Choroid plexus epithelial cell (primary cell): ENCODE data around the gene PIK3R6.
"Not testable (repeated sequence)": the region's sequence is repeated elsewhere in the genome, so short reads cannot be mapped to it uniquely, and the experiment has no call there.

ENCODE experiments used
- DNase-seq: peaks from one replicate; pipeline ENCODE4 v3.0.0-alpha.2; 2010; ENCODE audit warnings: low read depth
- H3K4me3 ChIP-seq: 2 replicates; pipeline ENCODE4 v1.5.1; 2011; ENCODE audit warnings: low read depth, mild to moderate bottlenecking, control low read depth, low read length, moderate library complexity
- TF ChIP-seq, protein P1 (sequence below): conservative IDR thresholded peaks from 2 replicates; pipeline ENCODE4 v1.5.1; 2011; ENCODE audit warnings: low read depth, mild to moderate bottlenecking, control low read depth, inconsistent platforms, low read length, moderate library complexity

PIK3R6 gene

DNA sequence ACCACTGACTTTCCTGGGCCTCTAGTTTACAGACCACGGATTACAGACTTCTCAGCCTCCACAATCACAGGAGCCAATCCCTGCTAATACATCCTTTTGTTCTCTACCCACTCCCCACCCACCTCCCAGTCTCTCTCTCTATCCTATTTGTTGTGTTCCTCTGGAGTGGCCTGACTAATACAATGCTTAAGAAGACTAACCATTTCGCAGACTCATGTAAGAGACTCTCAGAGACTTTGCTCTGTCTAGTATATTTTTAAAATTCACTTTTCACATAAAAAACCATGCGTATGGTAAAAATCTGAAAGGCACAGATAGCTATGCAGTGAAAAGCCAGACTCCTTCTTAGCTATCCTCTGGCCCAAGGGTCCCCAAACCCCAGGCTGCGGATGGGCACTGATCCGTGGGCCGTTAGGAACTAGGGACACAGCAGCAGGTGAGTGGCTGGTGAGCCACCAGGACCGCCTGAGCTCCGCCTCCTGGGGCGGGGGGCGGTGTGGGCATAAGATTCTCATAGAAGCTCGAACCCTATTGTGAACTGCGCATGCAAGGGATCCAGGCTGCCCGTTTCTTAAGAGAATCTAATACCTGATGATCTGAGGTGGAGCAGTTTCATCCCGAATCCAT is 7.6 kb downstream of the PIK3R6 start:
- no peak overlapping the region for H3K4me3 ChIP-seq
- TF ChIP-seq, protein P1, sequence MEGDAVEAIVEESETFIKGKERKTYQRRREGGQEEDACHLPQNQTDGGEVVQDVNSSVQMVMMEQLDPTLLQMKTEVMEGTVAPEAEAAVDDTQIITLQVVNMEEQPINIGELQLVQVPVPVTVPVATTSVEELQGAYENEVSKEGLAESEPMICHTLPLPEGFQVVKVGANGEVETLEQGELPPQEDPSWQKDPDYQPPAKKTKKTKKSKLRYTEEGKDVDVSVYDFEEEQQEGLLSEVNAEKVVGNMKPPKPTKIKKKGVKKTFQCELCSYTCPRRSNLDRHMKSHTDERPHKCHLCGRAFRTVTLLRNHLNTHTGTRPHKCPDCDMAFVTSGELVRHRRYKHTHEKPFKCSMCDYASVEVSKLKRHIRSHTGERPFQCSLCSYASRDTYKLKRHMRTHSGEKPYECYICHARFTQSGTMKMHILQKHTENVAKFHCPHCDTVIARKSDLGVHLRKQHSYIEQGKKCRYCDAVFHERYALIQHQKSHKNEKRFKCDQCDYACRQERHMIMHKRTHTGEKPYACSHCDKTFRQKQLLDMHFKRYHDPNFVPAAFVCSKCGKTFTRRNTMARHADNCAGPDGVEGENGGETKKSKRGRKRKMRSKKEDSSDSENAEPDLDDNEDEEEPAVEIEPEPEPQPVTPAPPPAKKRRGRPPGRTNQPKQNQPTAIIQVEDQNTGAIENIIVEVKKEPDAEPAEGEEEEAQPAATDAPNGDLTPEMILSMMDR: no peak
- DNase-seq: no peak

GRCh38 chr17:8859027-8859803 is 8.3 kb downstream of the PIK3R6 start:
- DNase-seq: peak; percentile 37
- TF ChIP-seq, protein P1: no peak

DNA sequence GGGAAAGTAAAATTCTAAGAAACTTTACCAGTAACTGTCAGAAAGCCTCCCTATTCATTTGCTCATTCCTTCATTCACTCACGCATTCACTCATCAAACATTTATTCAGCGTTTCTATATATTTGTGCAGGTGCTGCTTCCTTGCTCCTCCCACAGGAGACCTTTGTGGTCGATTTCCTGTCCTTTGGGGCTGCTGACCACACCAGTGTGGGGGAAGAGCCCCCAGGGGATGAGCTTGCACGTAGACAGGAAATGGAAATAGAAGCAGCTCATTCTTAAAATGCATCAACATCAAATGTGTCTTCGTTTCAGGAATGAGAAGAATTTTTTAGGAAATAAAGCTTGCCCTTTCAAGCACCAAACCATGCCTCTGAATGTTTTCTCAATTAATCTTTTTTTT is 9.6 kb downstream of the PIK3R6 start:
- peak; percentile 78 for DNase-seq
- no peak overlapping the region for H3K4me3 ChIP-seq
- TF ChIP-seq, protein P1: no peak

More at GRCh38 chr17:8859027-8859803, 8.3 kb downstream of the PIK3R6 start:
- no peak overlapping the region for H3K4me3 ChIP-seq

DNA sequence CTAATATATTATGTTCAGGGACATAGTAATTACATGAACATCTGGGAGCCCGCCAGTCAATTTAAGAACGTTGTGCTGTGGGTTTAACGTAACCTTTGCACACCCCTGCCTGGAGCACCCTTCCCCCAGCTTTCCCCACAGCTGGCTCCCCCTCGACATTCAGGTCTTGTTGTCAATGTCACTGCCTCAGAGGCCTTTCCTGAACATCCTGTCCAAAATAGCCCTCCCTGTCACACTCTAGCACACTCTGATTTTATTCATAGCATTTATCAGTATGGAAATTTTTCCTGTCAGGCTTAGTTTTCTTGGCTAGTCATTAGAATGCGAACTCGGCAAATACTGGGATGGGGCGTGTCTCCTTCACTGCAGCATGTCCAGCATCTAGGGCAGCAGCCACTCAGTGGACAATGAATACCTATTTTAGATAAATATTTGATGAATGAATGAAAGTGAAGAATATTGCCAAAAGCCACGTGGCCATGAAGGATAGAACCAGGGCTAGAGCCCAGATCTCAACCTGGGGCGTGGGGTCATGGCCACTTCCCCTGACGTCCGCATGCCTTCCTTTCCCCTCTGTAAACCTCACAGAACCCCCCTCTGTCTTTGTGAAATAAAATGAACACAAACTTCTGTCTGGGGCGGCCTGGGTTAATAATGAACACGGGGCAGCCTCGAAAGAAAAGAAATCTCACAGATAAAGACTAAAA is 10.5 kb downstream of the PIK3R6 start:
- DNase-seq: no peak
- H3K4me3 ChIP-seq: no peak overlapping the region
- TF ChIP-seq, protein P1: no peak

- not testable (repeated sequence) for H3K4me3 ChIP-seq, DNase-seq
These were observed 11.3 kb downstream of the PIK3R6 start for GRCh38 chr17:8856205-8856603.

DNA sequence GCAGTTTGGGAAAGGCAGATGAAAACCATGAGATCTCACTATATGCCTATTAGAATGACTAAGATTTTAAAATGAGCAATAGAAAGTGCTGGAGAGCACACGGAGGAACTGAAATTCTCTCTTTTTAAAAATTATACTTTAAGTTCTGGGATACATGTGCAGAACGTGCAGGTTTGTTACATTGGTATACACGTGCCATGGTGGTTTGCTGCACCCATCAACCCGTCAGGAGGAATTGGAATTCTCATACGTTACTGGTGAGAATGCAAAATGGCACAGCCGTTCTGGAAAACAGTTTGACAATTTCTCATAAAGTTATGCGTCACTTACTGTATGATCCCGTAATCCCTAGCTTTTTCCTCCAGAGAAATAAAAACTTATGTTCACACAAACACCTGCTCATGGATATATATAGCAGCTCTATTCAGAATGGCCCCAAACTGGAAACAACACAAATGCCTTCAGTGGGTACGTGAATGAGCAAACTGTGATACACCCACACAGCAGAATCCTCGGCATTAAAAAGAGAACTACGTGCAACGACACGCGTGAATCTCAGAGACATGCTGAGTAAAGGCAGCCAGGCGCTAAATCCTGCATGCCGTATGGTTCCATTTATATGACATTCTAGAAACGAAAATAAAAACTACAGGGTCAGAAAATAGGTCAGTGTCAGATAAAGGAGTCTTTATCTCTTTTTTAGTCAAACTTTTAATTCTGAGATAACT is 11.8 kb downstream of the PIK3R6 start:
- H3K4me3 ChIP-seq: no peak overlapping the region
- no peak for DNase-seq
- TF ChIP-seq, protein P1: no peak

- no peak for DNase-seq
- TF ChIP-seq, protein P1: no peak
- no peak overlapping the region for H3K4me3 ChIP-seq
These were observed 15.9 kb downstream of the PIK3R6 start for GRCh38 chr17:8851600-8851999.
